Measurements from ENCODE around the gene CNTN4. TPM values are rescaled to one million over a fixed set of nuclear protein-coding genes. Genes with fewer than 3 reads are reported as not detected.

Gene CNTN4
- total RNA-seq, 1 donor from 2014 or later: 16.5 TPM

GRCh38 chr3:2826036-2826435 lies 727.4 kb downstream of the CNTN4 start:
- Histone ChIP-seq H3K4me3 (ENCODE audit: low read depth, low read length) (no peak overlapping the region), H3K27me3 (ENCODE audit: control insufficient read depth, insufficient read depth, low read length) (no peaks in the 10 kb centered on the region), H3K36me3 (ENCODE audit: control insufficient read depth, insufficient read depth, low read length) (no peaks in the 10 kb centered on the region)
- no peak for DNase-seq (ENCODE audit: low read depth)
- TF ChIP-seq CTCF (IDR thresholded peaks at IDR 0.05; ENCODE audit: insufficient read depth, low read length, poor library complexity, severe bottlenecking): no peak

GRCh38 chr3:2826453-2826852 lies 727.8 kb downstream of the CNTN4 start:
- H3K36me3 ChIP-seq (ENCODE audit: control insufficient read depth, insufficient read depth, low read length): no peaks in the 10 kb centered on the region
- no peak for DNase-seq (ENCODE audit: low read depth)
- no peaks in the 10 kb centered on the region for H3K27me3 ChIP-seq (ENCODE audit: control insufficient read depth, insufficient read depth, low read length)
- H3K4me3 ChIP-seq (ENCODE audit: low read depth, low read length): no peak overlapping the region
- TF ChIP-seq CTCF (IDR thresholded peaks at IDR 0.05; ENCODE audit: insufficient read depth, low read length, poor library complexity, severe bottlenecking): no peak

- Histone ChIP-seq H3K4me3 (ENCODE audit: low read depth, low read length) (no peak overlapping the region), H3K27me3 (ENCODE audit: control insufficient read depth, insufficient read depth, low read length) (no peaks in the 10 kb centered on the region), H3K36me3 (ENCODE audit: control insufficient read depth, insufficient read depth, low read length) (no peaks in the 10 kb centered on the region)
- TF ChIP-seq CTCF (IDR thresholded peaks at IDR 0.05; ENCODE audit: insufficient read depth, low read length, poor library complexity, severe bottlenecking): no peak
- no peak for DNase-seq (ENCODE audit: low read depth)
Observed at GRCh38 chr3:2837239-2837638, 738.6 kb downstream of the CNTN4 start.

GRCh38 chr3:2837910-2838309 lies 739.2 kb downstream of the CNTN4 start:
- Histone ChIP-seq H3K27me3 (ENCODE audit: control insufficient read depth, insufficient read depth, low read length) (no peaks in the 10 kb centered on the region), H3K36me3 (ENCODE audit: control insufficient read depth, insufficient read depth, low read length) (no peaks in the 10 kb centered on the region), H3K4me3 (ENCODE audit: low read depth, low read length) (no peak overlapping the region)
- no peak for TF ChIP-seq CTCF (IDR thresholded peaks at IDR 0.05; ENCODE audit: insufficient read depth, low read length, poor library complexity, severe bottlenecking)
- DNase-seq (ENCODE audit: low read depth): no peak

GRCh38 chr3:2838546-2839157 lies 740.0 kb downstream of the CNTN4 start:
- TF ChIP-seq CTCF (IDR thresholded peaks at IDR 0.05; ENCODE audit: insufficient read depth, low read length, poor library complexity, severe bottlenecking): no peak
- Histone ChIP-seq H3K36me3 (ENCODE audit: control insufficient read depth, insufficient read depth, low read length) (no peaks in the 10 kb centered on the region), H3K4me3 (ENCODE audit: low read depth, low read length) (no peak overlapping the region), H3K27me3 (ENCODE audit: control insufficient read depth, insufficient read depth, low read length) (no peaks in the 10 kb centered on the region)
- DNase-seq (ENCODE audit: low read depth): no peak

GRCh38 chr3:2839876-2840275 lies 741.2 kb downstream of the CNTN4 start:
- DNase-seq (ENCODE audit: low read depth): no peak
- H3K4me3 ChIP-seq (ENCODE audit: low read depth, low read length): no peak overlapping the region
- no peaks in the 10 kb centered on the region for H3K36me3 ChIP-seq (ENCODE audit: control insufficient read depth, insufficient read depth, low read length)
- no peaks in the 10 kb centered on the region for H3K27me3 ChIP-seq (ENCODE audit: control insufficient read depth, insufficient read depth, low read length)
- TF ChIP-seq CTCF (IDR thresholded peaks at IDR 0.05; ENCODE audit: insufficient read depth, low read length, poor library complexity, severe bottlenecking): no peak

Data from kidney epithelial cell (primary cell).